GM19452 (cell line): ENCODE results near the gene TEX44.
"Not testable (repeated sequence)": the region's sequence is repeated elsewhere in the genome, so short reads cannot be mapped to it uniquely, and the experiment has no call there.

Source experiments
- ATAC-seq: cut with Tn5 transposase; IDR thresholded peaks from one replicate; pipeline ENCODE4 v1.9.1; 2021; ENCODE audit not compliant: unreplicated experiment

The TEX44 gene

DNA sequence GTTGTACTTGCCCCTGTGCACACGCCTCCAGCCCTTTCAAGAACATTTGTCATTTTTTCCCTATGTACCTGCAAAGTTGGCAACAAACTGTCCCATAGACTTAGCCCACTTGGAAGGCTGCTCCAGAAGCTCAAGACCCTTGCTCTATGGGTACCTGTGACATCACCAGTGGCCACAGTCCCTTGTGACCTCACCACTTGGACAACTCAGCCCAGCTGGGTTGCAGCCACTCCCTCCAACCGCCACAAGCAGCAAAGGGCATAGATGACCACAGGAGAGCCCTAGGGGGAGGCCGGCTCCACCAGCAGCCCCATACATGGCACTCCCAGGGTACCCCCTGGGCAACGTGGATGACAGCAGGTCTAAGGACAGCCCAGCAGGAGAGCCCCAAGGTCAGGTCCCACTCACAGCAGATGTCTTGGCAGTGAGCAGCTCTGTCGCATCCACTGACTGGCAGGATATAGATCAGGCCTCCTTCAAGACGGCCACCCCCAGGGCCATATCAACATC lies at the start of gene TEX44:
TEX44 (plus strand) TSS at position 229 of the 510 bp plus-strand sequence; CDS start at position 317, 88 bp downstream.
- ATAC-seq = no peak

DNA sequence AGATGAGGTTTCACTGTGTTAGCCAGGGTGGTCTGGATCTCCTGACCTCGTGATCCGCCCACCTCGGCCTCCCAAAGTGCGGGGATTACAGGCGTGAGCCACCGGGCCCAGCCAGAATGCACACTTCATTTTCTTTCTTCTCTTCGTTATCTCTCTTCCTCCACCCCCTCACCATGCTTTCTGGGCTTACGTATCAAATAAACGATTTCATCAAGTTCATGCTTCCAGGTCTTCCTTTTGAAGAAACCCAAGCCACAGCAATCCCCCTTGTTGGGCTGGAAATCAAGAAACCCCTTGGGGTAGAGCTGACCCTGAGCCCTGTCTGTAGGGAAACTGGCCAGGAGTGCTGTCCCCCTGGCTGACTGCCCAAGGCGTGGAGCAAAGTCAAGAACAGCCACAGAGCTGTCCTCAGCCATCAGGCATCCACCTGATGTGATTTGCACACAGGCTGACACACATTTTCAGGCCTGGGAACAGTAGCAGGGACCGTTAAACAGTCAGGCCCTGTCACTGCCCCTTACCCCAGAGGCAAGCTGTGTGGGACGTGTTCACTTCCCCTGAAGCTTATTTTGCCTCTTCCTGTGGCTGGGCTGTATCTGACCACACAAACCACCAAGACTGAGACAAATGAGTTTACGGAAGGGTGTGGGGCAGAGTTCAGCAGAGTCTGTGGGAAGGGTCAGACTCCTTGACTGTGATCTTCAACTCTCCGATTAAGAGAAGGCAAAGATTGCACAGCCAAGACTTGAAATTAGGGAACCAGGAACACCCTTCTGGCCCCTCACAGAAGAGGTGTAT lies 47.4 kb upstream of the TEX44 start:
- ATAC-seq = peak; percentile 99

DNA sequence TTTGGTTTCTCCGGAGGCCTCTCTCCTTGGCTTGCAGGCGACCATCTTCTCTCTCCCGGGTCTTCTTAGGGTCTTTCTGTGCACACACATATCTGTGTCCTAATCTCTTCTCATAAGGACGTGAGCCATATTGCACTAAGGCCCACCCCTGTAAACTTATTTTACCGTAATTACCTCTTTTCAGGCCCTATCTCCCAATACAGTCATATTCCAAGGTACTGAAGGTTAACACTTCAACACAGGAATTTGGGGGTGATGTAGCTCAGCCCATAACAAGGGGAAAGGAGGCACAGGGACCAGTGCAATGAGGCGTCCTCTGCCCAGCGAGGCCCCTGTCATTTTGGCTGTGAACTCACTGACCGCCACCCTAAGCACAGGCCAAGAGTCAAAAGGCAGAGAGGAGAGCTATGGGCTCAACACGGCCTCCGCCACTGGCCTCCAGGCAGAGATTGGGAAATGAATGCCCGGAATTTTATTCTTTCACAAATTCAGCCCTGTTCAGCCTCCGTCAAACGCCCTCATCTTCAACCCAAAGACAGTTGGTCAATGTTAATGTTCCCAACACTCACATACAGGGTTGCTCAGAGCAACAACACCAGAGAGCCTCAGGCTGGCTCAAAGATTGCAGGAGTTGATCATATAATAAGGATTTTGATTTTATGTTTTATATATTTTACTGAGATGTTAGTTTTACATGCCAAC lies 46.5 kb upstream of the TEX44 start:
- ATAC-seq = no peak

DNA sequence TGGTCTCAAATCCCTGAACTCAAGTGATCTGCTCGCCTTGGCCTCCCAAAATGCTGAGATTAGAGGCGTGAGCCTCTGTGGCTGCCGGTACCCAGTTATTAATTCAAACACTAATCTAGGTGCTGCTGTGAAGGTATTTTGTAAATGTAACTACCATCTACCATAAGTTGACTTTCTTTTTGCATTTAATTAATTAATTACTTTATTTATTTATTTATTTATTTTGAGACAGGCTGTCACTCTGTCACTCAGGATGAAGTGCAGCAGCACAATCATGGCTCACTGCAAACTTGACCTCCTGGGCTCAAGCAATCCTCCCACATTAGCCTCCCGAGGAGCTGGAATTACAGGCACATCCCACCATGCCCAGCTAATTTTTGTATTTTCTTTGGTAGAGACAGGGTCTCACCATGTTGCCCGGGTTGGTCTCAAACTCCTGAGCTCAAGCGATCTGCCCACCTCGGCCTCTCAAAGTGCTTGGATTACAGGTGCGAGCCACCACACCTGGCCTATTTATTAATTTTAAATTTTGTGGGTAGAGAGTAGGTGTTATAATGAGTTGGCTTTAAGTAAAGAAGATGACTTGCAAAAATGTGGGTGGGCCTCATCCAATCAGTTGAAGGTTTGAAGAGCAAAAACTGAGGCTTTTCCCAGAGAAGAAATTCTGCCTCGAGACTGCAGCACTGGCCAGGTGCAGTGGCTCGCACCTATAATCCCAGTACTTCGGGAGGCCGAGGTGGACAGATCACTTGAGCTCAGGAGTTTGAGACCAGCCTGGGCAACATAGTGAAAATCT lies 45.2 kb upstream of the TEX44 start:
- no peak for ATAC-seq

DNA sequence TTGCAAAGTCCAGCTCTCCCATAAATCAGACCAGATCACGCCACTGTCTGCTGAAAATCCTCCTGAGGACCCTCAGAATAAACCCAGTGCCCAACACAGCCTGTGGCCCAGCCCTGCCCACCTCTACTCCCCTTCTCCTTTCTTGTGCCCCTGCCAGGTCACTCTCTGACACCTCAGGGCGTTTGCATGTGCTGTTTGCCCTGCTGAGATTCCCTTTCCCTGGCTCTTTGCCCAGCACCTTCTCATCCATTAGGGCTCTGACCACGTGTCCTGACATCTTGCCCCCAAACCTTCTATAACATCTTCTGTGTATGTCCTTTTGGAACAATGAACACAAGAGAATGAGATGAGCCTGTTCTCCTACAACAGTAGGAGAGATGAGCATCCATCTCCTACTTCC lies 43.9 kb upstream of the TEX44 start:
- no peak for ATAC-seq

DNA sequence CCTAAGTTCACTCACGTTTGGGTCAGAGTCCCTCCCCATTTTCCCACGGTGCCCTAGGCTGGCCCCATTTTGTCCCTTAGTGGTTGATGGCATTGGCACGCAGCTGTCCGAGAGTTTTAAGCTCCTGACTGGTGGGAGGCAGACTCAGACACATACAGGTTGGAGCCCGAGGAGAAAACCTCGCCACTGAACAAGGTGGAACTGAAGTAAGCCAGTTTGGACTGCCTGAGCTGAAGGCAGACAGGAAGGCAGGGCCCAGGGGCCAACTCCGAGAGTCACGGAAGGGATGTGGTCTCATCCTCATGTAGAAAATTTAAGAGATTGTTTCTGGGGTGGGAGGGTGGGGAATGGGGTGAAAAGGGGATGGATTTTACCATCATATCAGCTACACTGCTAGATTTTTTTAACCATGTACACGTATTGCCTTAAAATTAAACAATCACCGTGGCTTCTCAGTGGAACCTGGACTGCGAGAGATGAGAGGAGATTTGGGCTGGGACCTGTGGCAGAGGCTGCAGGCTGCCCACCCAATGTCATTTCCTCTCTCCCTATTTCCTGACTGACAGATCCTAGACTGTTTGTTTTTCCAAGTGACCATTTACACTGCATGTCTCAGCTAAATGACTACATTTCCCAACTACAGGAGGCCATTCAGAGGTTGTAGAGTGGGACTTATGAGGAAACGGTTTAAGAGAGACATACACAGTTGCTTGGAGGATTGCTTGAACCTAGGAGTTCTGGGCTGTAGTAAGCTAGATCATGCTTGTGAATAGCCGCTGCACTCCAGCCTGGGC lies 43.0 kb upstream of the TEX44 start:
- ATAC-seq = no peak

DNA sequence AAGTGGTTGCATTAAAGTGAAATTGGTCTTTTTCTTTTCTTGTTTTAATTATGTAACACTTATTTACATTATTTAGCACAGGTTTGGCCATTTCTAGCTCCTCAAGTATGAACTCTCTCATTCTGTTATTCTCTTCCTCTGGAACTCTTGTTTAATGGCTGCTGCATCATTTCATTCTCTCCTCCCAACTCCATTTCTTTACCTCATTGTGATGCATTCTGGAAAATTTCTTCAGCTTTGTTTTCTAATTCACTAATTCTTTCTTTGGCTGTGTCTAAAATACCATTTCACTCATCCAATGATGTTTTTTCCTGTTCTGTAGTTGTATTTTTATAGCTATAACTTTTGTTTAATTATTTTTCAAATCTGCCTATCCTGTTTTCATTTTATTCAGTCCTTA lies 39.9 kb upstream of the TEX44 start:
- ATAC-seq = no peak

DNA sequence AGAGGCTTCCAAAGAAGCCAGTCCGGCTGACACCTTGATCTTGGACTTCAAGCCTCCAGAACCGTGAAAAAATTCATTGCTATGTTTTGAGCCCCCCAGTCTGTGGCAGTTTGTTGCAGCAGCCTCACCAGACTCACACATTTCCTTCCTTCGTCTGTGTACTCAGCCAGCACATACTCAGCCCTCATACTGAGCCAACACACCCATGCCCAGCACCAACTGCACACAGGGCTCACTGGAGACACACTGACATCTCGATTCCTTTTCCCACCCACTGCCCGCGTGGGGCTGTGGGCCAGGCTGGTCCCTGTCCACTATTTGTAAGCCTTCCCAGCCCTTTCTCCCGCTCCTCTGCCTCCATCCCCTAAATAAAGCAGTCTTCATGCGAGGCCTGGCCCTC lies 38.3 kb upstream of the TEX44 start:
- ATAC-seq = no peak

DNA sequence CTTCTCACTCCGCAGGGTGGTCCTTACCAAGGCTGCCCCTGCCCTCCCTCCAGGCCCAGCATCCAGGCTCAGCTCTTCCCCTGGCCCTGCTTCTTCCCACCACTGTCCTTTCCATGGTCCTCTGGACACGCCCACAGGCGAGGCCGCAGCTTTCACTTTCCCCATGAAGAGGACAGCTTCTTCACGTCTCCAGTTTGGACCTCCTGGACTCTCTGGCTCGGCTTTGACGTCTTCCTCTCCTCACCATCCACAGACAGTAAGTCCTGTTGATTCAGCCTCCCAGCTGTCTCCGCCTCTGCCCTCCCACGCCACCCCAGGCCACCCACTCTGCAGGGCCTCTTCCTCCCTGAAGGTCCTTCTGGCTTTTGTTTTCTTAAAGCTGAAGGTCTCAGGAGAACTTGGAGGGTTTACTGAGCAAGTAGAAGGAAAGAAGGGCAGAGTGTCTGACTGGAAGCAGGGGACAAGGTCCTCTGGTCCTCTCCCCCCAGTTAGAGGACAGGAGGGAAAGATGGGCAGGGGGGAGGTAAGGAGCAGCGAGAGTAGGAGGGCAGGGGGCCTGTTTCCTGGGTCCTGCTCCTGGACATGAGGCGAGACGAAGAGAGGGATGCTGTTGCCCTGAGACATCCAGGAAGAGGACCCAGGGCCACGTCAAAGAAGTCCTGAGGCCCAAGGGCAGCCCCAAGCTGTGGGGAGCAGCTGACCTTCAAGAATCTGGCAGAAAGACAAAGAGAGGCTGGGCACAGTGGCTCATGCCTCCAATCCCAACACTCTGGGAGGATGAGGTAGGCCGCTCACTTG lies 37.7 kb upstream of the TEX44 start:
- ATAC-seq = no peak

DNA sequence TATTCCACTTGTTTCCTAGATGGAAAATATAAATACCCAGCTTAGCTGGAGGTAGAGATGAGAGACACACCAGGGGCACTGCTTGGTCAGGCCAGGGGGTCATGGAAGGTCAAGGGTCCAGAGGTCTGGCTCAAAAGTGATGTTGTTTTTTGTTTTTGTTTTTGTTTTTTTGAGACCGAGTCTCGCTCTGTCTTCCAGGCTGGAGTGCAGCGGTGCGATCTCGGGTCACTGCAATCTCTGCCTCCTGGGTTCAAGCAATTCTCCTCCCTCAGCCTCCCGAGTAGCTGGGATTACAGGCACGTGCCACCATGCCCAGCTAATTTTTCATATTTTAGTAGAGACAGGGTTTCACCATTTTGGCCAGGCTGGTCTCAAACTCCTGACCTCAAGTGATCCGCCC lies 36.2 kb upstream of the TEX44 start:
- not testable (repeated sequence) for ATAC-seq

DNA sequence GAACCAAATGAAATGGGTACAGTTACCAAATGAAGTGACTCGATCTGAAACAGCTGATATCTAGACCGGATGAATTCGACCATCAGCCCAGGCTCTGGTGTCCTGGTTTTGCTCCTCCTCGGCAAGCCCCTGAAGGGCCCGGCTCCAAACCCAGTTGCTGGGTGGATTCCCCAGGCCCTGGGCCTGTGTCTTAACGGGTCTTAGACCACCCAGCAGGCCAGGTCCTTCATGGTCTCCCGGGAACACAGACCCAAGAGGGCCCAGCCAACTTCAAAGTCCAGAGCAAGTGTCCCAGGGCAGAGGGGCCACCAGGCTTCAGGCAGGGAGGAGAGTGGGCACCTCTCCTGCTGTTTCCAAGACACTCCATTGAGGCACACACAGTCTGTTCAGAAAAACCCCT lies 35.7 kb upstream of the TEX44 start:
- ATAC-seq = no peak

DNA sequence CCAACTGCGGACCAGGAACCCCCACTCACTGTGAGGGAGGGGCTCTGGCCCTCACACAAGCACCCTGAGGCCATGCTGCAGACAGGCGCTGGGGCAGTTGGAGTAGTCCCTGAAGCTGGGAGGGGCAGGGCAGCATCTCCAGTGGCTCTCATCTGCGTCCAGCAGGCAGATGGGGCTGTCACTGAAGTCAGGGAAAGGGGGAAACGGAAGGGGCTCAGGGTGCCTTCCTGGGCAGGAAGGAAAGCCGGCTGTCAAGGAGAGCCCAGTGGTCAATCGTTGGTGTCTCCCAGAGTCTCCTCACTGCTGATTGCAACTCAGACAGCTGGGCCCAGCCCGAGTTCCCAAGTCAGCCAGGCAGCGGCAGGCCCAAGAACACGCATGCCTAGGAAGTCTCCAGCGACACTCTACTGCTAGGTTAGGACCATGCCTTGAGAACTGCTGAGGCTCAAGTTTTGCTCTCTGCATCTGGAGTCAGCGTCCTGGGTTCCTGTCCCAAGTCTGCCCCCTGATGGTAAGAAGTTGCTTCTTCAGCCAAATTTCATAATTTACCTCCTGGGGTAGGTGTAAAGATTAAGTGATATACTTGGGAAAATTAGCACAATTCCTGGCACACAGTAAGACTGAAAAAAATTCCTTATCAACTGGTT lies 35.0 kb upstream of the TEX44 start:
- ATAC-seq = peak; percentile 66

DNA sequence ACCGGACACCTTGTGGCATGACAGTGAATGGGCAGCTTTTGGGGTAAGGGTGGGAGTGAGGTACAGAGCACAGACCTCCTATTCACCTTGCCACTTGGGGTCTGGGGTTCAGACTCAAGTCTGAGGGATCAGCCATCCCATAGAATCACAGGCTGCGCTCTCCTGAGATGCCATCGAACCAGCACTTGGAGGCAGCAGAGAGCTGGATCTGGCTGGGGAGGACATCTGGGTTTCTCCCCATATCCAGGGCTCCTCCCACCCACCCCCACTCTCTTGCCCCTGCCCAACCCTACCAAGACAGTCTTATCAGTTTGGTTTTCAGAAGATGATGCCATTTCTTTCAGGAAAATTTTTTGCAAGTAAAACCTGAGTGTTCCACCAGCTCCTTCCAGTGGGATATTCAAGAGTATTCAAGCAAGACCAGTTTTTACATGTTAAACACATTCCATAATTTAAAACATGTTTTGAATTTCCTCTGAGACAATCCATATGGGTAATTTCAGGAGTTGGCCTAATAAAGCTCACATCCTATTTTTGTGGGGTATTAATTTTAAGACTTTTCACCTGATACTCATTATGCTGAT lies 29.2 kb upstream of the TEX44 start:
- ATAC-seq = no peak

DNA sequence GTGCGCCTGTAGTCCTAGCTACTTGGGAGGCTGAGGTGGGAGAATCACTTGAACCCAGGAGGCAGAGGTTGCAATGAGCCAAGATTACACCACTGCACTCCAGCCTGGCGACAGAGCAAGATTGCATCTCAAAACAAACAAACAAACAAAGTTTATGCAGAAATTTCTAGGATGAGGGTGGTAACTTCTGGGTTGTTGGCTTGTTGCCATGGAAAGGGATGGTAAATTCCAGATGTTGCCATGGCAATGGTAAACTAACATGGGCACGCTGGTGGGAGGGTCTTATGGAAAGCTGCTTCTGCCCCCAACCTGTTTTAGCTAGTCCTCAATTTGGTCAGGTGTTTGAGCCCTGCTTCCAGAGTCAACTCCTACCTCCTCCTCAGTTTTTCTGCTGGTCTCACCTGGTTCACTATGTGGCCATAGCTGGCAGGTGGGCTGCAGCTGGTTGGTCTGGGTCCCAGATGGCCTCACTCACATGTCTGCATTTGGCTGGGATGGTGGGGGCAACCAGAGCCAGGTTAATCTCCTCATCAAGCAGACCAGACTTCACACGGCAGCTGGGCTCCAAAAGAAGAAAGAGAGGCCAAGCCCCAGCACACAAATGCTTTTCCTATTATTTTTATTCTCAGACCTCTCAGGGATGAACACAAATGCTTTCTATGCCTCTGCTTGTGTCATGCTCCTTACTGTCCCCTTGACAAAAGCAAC lies 26.6 kb upstream of the TEX44 start:
- no peak for ATAC-seq

DNA sequence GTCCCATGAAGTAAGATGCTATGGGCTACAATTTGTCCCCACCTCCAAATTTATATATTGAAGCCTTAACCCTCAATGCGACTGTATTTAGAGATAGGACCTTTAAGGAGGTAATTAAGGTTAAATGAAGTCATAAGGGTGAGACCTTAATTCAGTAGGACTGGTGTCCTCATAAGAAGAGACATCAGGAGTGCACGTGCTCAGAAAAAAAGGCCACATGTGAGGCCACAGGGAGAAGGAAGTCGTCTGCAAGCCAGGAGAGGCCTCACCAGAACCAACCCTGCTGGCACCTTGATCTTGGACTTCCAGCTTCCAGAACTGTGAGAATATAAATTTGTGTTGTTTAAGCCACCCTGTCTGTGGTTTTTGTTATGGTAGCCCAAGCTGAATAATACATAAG lies 25.5 kb upstream of the TEX44 start:
- no peak for ATAC-seq

DNA sequence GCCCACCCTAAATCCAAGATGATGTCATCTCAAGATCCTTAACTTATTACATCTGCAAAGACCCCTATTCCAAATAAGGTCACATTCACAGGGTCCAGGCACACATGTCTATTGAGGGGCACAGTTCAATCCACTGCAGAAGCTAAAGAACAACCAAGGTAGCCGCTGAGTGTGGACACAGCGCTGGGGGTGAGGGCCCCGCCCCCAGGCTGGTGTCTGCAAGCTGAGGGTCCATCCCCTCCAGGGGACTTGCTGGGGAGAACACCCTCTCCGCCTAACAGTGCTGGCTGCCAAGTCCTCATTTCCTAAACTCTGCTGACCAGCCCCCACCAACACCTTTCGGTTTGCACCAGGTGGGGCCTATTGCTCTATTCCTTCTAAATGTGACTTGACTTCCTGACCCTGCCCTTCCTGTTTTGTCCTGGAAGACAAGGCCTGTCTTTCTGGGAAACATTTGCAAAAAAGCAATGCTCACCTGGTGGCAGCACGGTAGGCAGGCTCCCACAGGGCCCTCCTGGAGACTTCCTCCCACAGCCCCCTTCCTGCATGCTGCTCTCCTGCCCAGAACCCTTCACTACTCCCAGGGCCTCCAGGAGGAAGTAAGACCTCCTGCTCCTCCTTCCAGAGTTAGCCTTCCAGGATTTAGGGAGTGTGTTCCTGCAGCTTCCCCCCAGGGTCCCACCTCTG lies 24.4 kb upstream of the TEX44 start:
- no peak for ATAC-seq

DNA sequence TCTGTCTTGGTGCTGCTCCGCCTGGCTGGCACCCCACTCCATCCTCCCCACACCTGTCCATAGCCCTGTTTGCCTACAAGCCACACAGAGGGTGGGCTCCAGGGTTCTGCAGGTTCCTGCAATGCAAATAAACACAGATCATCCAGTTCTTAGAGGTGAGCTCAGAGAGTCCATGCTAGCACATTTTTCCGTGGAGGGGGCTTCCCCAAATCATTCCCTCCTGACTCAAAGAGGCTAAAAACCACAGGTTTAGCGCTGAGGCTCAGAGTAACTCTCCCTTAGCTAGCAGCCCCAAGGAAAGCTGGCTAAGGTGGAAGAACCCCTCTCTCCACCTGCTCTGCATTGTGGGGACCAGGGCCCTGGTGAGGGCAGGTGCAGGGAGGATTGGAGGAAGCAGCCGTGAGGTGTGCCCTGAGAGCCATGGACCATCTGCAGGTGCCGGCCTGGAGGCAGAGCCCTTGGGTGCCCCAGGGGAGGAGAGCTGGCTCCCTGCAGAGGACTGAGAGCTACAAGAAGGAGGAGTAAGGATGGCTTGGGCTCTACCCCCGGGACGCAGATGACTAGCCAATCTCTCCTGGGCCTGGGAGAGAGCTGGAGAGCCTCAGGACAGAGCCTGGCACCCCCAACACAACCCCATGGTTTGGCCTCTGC lies 23.8 kb upstream of the TEX44 start:
- no peak for ATAC-seq
